Brain microvascular endothelial cell (primary cell): ENCODE results near the gene MARK3.
A peak's percentile ranks its signal among the peaks of the same experiment; 100 is the strongest.

Experiments
- DNase-seq: peaks from one replicate; pipeline ENCODE4 v3.0.0-alpha.2; 2020
- H3K27ac ChIP-seq: fragments of 250-450 bp; sonication (Bioruptor Pico); 2 replicates; pipeline ENCODE4 v1.5.1; 2020; ENCODE audit warnings: mild to moderate bottlenecking, moderate library complexity
- H3K27me3 ChIP-seq: fragments of 250-450 bp; sonication (Bioruptor Pico); replicated peaks from 2 replicates; pipeline ENCODE4 v1.5.1; 2020; ENCODE audit warnings: mild to moderate bottlenecking
- H3K36me3 ChIP-seq: fragments of 250-450 bp; sonication (Bioruptor Pico); replicated peaks from 2 replicates; pipeline ENCODE4 v1.5.1; 2020; ENCODE audit warnings: mild to moderate bottlenecking
- H3K4me3 ChIP-seq: 2 replicates; pipeline ENCODE4 v1.5.1; 2011; ENCODE audit warnings: low read depth, mild to moderate bottlenecking, control low read depth, low read length, moderate library complexity
- in situ Hi-C: cut with HindIII; loops from 2 replicates; pipeline ENCODE4 v1.10.0; 2017; ENCODE audit warnings: low sequenced_read_pairs, low pct_ligation_motif_present
- TF ChIP-seq, protein P1 (sequence below): IDR thresholded peaks from 2 replicates; pipeline ENCODE4 v1.5.1; 2011; ENCODE audit warnings: low read depth, mild to moderate bottlenecking, moderate library complexity, low read length, control low read depth, inconsistent platforms; ENCODE audit errors: missing control alignments

The MARK3 gene

DNA sequence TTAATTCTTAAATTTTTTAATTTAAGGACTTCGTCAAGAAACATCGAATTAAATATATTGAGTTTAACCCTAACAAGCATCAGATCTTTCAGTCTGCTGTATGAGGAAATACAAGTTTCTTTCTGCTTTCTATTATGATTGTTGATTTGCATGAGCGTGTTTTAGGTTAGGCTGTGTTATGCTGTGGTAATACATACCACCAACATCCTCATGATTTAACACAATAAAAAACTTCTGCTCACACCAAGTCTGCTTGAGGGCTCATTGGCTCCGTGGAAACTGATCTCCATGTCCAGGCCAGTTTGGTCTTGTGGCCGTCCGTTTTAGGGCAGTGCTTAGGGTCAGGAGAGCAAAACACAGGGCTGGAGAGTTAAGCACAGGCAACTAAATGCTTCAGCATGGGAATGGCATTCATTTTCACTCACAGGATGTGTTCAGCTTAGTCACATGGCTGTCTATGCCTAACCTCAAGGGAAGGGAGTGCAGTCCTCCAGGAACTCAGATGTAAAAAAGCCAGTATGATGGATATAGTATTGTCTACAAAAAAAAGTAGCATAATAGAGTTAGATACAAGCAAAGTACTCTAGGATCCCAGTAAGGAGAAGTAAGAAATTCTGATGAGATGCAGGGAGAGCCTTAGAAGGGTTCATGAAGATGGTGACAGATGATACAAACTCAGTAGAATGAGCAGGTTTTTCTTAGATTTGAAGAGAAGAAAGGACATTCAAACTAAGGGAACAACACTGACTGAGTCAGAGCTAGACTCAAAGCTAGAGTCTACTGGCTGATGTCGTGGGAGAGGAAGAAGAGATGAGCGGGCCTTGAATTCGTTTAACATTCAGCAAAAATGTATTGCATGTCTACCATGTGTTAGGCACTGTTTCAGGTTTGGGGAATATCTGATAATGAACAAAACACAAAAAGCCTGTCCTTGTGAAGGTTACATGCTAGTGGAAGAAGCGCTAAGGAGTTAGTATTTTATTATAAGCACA lies 16.3 kb downstream of the MARK3 start:
- peak; percentile 77 for DNase-seq
- no peaks in the 10 kb centered on the region for H3K36me3 ChIP-seq
- TF ChIP-seq, protein P1, sequence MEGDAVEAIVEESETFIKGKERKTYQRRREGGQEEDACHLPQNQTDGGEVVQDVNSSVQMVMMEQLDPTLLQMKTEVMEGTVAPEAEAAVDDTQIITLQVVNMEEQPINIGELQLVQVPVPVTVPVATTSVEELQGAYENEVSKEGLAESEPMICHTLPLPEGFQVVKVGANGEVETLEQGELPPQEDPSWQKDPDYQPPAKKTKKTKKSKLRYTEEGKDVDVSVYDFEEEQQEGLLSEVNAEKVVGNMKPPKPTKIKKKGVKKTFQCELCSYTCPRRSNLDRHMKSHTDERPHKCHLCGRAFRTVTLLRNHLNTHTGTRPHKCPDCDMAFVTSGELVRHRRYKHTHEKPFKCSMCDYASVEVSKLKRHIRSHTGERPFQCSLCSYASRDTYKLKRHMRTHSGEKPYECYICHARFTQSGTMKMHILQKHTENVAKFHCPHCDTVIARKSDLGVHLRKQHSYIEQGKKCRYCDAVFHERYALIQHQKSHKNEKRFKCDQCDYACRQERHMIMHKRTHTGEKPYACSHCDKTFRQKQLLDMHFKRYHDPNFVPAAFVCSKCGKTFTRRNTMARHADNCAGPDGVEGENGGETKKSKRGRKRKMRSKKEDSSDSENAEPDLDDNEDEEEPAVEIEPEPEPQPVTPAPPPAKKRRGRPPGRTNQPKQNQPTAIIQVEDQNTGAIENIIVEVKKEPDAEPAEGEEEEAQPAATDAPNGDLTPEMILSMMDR: no peak
- peak overlapping the region; percentile 86 for H3K27ac ChIP-seq
- no peaks in the 10 kb centered on the region for H3K27me3 ChIP-seq
- in situ Hi-C loops: no loop called here
- no peak overlapping the region for H3K4me3 ChIP-seq

DNA sequence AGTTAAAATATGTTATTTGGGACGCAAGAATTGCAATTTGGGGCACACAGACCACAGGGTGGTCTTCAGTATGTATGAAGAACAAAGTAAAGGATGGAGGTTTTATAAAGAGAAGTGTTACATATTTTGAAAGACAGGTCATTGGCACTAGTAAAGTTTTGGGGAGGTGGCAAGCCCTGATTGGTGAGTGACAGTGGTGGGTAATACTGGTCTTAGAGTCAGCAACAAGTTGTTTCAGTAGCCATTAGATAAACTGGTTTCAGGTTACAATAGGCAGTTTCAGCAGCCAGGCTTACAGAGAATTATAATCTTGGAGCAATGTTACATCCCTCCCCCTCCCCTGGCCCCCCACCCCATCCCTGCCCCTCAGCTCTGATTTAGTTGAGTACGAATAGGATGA lies 17.5 kb downstream of the MARK3 start:
- in situ Hi-C loops: no loop called here
- Histone ChIP-seq H3K27me3 (no peaks in the 10 kb centered on the region), H3K36me3 (peaks cover 1% of the 10 kb centered on the region), H3K4me3 (no peak overlapping the region), H3K27ac (peak overlapping the region; percentile 86)
- TF ChIP-seq, protein P1: no peak
- peak; percentile 78 for DNase-seq

DNA sequence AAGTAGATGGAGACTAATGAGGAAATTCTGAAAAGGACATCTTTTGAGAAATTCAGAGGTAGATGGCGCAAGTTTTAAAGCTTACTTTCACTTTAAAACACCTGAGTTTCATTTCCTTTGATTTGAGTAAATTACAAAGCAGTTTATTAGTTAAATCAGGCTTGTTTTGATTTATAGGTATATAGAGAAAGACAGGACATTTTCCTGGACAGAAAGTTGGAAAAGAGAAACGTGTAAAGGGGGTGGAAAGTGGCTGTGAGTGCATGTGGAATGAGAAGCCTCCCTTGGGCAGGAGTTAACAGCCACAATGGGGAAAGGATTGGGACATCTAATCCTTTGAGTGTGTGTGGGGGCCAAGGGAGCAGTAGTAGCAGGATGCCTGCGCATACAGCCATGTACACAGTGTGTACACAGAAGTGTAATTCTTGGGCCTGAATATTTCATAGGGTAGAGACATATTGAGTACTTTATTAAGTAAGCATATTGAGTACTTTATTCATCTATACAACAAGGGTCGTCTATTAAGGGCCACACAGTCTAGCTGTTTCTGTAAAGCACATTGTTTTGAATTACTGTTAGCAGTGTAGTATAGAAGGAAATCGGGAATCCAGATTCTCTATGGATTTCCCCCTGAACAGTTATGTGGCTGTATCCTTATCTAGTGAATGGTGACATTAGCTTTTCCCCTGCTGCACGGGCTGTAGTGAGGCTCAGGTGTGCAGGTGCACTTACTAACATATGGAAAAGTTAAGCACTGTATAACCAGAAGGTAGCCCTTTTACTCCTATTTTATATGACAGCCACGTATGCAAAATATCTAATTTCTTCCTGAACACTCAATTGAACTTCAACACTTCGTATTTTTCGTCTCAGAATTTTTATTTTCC lies 19.1 kb downstream of the MARK3 start:
- no peak for DNase-seq
- no peak overlapping the region for H3K27ac ChIP-seq
- TF ChIP-seq, protein P1: no peak
- peaks cover 5% of the 10 kb centered on the region for H3K36me3 ChIP-seq
- no peak overlapping the region for H3K4me3 ChIP-seq
- no peaks in the 10 kb centered on the region for H3K27me3 ChIP-seq
- in situ Hi-C loops: no loop called here

DNA sequence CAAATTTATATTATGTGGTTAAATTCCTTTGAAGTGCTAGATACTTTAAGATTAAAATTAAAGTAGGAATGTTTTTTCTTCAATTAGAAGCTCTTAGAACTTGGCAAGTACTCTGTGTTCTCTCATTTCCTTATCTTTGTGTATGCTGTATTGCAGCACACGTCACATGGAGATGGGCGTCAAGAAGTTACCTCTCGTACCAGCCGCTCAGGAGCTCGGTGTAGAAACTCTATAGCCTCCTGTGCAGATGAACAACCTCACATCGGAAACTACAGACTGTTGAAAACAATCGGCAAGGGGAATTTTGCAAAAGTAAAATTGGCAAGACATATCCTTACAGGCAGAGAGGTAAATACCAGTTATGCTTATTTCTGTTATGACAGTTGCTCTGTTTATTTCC lies 19.7 kb downstream of the MARK3 start:
- Histone ChIP-seq H3K27ac (no peak overlapping the region), H3K4me3 (no peak overlapping the region), H3K36me3 (peaks cover 9% of the 10 kb centered on the region), H3K27me3 (no peaks in the 10 kb centered on the region)
- DNase-seq: no peak
- in situ Hi-C loops: no loop called here
- TF ChIP-seq, protein P1: no peak

DNA sequence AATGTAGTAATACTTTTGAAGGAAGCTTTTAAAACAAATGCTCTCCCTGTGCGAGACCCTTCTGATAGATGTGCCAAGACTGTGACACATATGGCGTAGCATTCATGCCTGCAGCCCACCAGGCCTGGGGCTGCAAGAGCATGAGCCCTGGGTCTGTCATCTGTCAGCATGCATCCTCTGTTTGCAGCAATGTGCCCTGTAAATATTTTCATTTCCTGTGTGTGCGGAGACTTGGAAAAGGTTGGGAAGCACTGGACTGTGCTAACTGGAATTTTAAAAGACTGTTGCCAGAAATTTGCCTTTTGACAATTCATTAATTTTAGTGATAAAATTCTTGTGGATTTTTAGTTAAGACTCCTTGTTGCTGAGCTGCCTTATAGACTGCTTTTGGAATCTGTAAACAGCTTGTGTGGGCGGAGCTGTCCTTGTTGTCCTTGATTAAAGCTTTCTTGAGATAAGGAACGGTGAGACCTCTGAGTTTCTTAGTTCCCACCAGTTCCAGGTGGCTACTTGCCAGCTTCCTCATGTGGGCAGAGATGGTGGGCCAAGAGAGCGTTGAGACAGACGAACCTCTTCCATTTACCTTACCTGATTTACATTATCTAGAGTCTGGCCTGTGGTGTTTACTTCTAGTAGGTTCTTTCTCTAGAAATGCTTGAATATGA lies 23.4 kb downstream of the MARK3 start:
- Histone ChIP-seq H3K27ac (no peak overlapping the region), H3K4me3 (no peak overlapping the region), H3K27me3 (no peaks in the 10 kb centered on the region), H3K36me3 (peaks cover 11% of the 10 kb centered on the region)
- DNase-seq: no peak
- TF ChIP-seq, protein P1: no peak
- in situ Hi-C loops: no loop called here
